Ramos (cell line): ENCODE results near the gene CTNNBL1.
"Not testable (repeated sequence)": the region's sequence is repeated elsewhere in the genome, so short reads cannot be mapped to it uniquely, and the experiment has no call there.

Experiments
- in situ Hi-C: fragments of 300-500 bp; cut with MboI; formaldehyde crosslinking; loops from one replicate; pipeline ENCODE4 v1.14.3; 2022; ENCODE audit warnings: low sequenced_read_pairs; ENCODE audit not compliant: unreplicated experiment

CTNNBL1 gene

GRCh38 chr20:37693635-37694626, at the start of gene CTNNBL1:
TSS of gene CTNNBL1 (plus strand) at chr20:37694030. CDS start at chr20:37694123, 93 bp downstream.
- in situ Hi-C loops, result no loop called here

GRCh38 chr20:37644605-37645004, 49.2 kb upstream of the CTNNBL1 start:
- in situ Hi-C loops, result no loop called here

GRCh38 chr20:37647946-37648345, 45.9 kb upstream of the CTNNBL1 start:
- in situ Hi-C loops, result no loop called here

GRCh38 chr20:37649017-37649416, 44.8 kb upstream of the CTNNBL1 start:
- in situ Hi-C loops, result no loop called here

GRCh38 chr20:37649676-37650370, 44.0 kb upstream of the CTNNBL1 start:
- in situ Hi-C loops, result no loop called here

GRCh38 chr20:37650661-37651060, 43.2 kb upstream of the CTNNBL1 start:
- in situ Hi-C loops, result no loop called here

GRCh38 chr20:37651932-37652331, 41.9 kb upstream of the CTNNBL1 start:
- in situ Hi-C loops, result no loop called here

- in situ Hi-C loops, result no loop called here
Observed at GRCh38 chr20:37656945-37657344, 36.9 kb upstream of the CTNNBL1 start.

- in situ Hi-C loops, result no loop called here
Observed at GRCh38 chr20:37657924-37658804, 35.7 kb upstream of the CTNNBL1 start.

GRCh38 chr20:37661519-37661918, 32.3 kb upstream of the CTNNBL1 start:
- in situ Hi-C loops, result no loop called here

- in situ Hi-C loops, result no loop called here
Observed at GRCh38 chr20:37662308-37662707, 31.5 kb upstream of the CTNNBL1 start.

GRCh38 chr20:37664595-37664994, 29.2 kb upstream of the CTNNBL1 start:
- in situ Hi-C loops, result not testable (repeated sequence)

GRCh38 chr20:37668166-37668565, 25.7 kb upstream of the CTNNBL1 start:
- in situ Hi-C loops, result no loop called here

- in situ Hi-C loops, result no loop called here
Observed at GRCh38 chr20:37669062-37669772, 24.6 kb upstream of the CTNNBL1 start.

GRCh38 chr20:37669773-37670236, 24.0 kb upstream of the CTNNBL1 start:
- in situ Hi-C loops, result no loop called here

GRCh38 chr20:37670351-37670791, 23.5 kb upstream of the CTNNBL1 start:
- in situ Hi-C loops, result no loop called here

GRCh38 chr20:37672143-37672542, 21.7 kb upstream of the CTNNBL1 start:
- in situ Hi-C loops, result no loop called here

GRCh38 chr20:37673444-37673843, 20.4 kb upstream of the CTNNBL1 start:
- in situ Hi-C loops, result no loop called here

GRCh38 chr20:37676440-37676839, 17.4 kb upstream of the CTNNBL1 start:
- in situ Hi-C loops, result no loop called here
